ENCODE data around the gene SND1.

- TF ChIP-seq EZH2 (IDR thresholded peaks at IDR 0.05; ENCODE audit: borderline replicate concordance, insufficient read depth, low read depth, low read length, poor library complexity, severe bottlenecking) (no peak), CTCF (IDR thresholded peaks at IDR 0.05) (no peak)
Measured at GRCh38 chr7:127895814-127896280, 243.9 kb downstream of the SND1 start.

Measured in B cell (primary cell).